Measurements from ENCODE around the gene CTXN3. TPM values are rescaled to one million over a fixed set of nuclear protein-coding genes. Genes with fewer than 3 reads are reported as not detected.

The CTXN3 gene
- polyA plus RNA-seq, 1 donor from 2014 or later, result 0.83 TPM

- no peaks in the 10 kb centered on the region for H3K9me3 ChIP-seq (ENCODE audit: low read length)
- TF ChIP-seq EZH2 (IDR thresholded peaks at IDR 0.05; ENCODE audit: borderline replicate concordance, insufficient read depth, low read length, poor library complexity, severe bottlenecking) (no peak), POLR2AphosphoS5 (IDR thresholded peaks at IDR 0.05) (no peak), CTCF (IDR thresholded peaks at IDR 0.05; ENCODE audit: poor library complexity, severe bottlenecking) (no peak), SMC3 (conservative IDR thresholded peaks at IDR 0.05; ENCODE audit: poor library complexity) (no peak), MXI1 (conservative IDR thresholded peaks at IDR 0.05; ENCODE audit: poor library complexity, severe bottlenecking) (no peak), RAD21 (conservative IDR thresholded peaks at IDR 0.05) (no peak), TAF1 (IDR thresholded peaks at IDR 0.05; ENCODE audit: low read depth) (no peak)
- H3K27ac ChIP-seq (ENCODE audit: low read length), result no peak overlapping the region
Measured at GRCh38 chr5:127601601-127602000, 47.3 kb upstream of the CTXN3 start.

GRCh38 chr5:127602481-127602880 is 46.4 kb upstream of the CTXN3 start:
- Histone ChIP-seq H2AFZ (ENCODE audit: low read depth, low read length) (no peak overlapping the region), H4K20me1 (ENCODE audit: insufficient read depth) (no peaks in the 10 kb centered on the region), H3K4me3 (ENCODE audit: low read length) (no peak overlapping the region), H3K27me3 (ENCODE audit: insufficient read depth, low read depth, low read length) (no peaks in the 10 kb centered on the region), H3K9ac (ENCODE audit: low read length) (no peak overlapping the region), H3K9me2 (ENCODE audit: insufficient read depth, low read length) (no peaks in the 10 kb centered on the region), H3K4me2 (ENCODE audit: low read length) (no peak overlapping the region), H3K79me2 (replicated peaks; ENCODE audit: insufficient read depth, low read length) (no peaks in the 10 kb centered on the region), H3K27ac (ENCODE audit: low read length) (no peak overlapping the region), H3K36me3 (ENCODE audit: insufficient read depth, low read length) (no peaks in the 10 kb centered on the region), H3F3A (ENCODE audit: insufficient read depth, low read length, poor library complexity, severe bottlenecking) (no peaks in the 10 kb centered on the region), H3K9me3 (ENCODE audit: low read length) (no peaks in the 10 kb centered on the region)
- TF ChIP-seq TAF1 (IDR thresholded peaks at IDR 0.05; ENCODE audit: low read depth) (no peak), EP300 (conservative IDR thresholded peaks at IDR 0.05; ENCODE audit: poor library complexity, severe bottlenecking) (no peak), REST (IDR thresholded peaks at IDR 0.05; ENCODE audit: borderline replicate concordance) (no peak), EZH2 (IDR thresholded peaks at IDR 0.05; ENCODE audit: borderline replicate concordance, insufficient read depth, low read length, poor library complexity, severe bottlenecking) (no peak), POLR2AphosphoS5 (IDR thresholded peaks at IDR 0.05) (no peak), SMC3 (conservative IDR thresholded peaks at IDR 0.05; ENCODE audit: poor library complexity) (no peak), RAD21 (conservative IDR thresholded peaks at IDR 0.05) (no peak), MXI1 (conservative IDR thresholded peaks at IDR 0.05; ENCODE audit: poor library complexity, severe bottlenecking) (no peak), CTCF (IDR thresholded peaks at IDR 0.05; ENCODE audit: poor library complexity, severe bottlenecking) (no peak)

More at GRCh38 chr5:127601601-127602000, 47.3 kb upstream of the CTXN3 start:
- Histone ChIP-seq H3K4me3 (ENCODE audit: low read length) (no peak overlapping the region), H2AFZ (ENCODE audit: low read depth, low read length) (no peak overlapping the region), H3K9me2 (ENCODE audit: insufficient read depth, low read length) (no peaks in the 10 kb centered on the region), H3K36me3 (ENCODE audit: insufficient read depth, low read length) (no peaks in the 10 kb centered on the region), H3K79me2 (replicated peaks; ENCODE audit: insufficient read depth, low read length) (no peaks in the 10 kb centered on the region), H3K27me3 (ENCODE audit: insufficient read depth, low read depth, low read length) (no peaks in the 10 kb centered on the region), H3F3A (ENCODE audit: insufficient read depth, low read length, poor library complexity, severe bottlenecking) (no peaks in the 10 kb centered on the region), H3K4me2 (ENCODE audit: low read length) (no peak overlapping the region), H3K9ac (ENCODE audit: low read length) (no peak overlapping the region), H4K20me1 (ENCODE audit: insufficient read depth) (no peaks in the 10 kb centered on the region)

All from neural cell (in vitro differentiated cells).